Activated CD8-positive, alpha-beta memory T cell treated with anti-CD3 and anti-CD28 coated beads, Interleukin-2, amount 10 ng/mL, durations not matched to agents 7 days and 5 days (primary cell): ENCODE measurements around the gene KMT2B. TPM values are rescaled to one million over a fixed set of nuclear protein-coding genes. Genes with fewer than 3 reads are reported as not detected.

Source experiments
- ATAC-seq: fragments of 150-1000 bp; cut with Tn5 transposase; one replicate; pipeline ENCODE4 v1.10.0; 2021; ENCODE audit warnings: moderate library complexity
- CTCF ChIA-PET: fragments of 350-600 bp; sonication (Branson Sonifier 250); formaldehyde crosslinking; loops from one replicate; lab custom pipeline; 2021; ENCODE audit warnings: antibody characterized with exemption; lab: Charles Lee
- DNase-seq: peaks from one replicate; pipeline ENCODE4 v3.0.0-alpha.2; 2020
- H3K27ac Mint-ChIP-seq: one replicate; pipeline ENCODE4 v1.8.0; 2021; ENCODE audit warnings: mild to moderate bottlenecking, mixed read lengths
- H3K27me3 Mint-ChIP-seq: one replicate; pipeline ENCODE4 v1.8.0; 2021; ENCODE audit warnings: mixed read lengths
- H3K36me3 Mint-ChIP-seq: one replicate; pipeline ENCODE4 v1.8.0; 2021; ENCODE audit warnings: mild to moderate bottlenecking, mixed read lengths
- H3K4me1 Mint-ChIP-seq: one replicate; pipeline ENCODE4 v1.8.0; 2021; ENCODE audit warnings: mixed read lengths
- H3K4me3 Mint-ChIP-seq: one replicate; pipeline ENCODE4 v1.8.0; 2021; ENCODE audit warnings: mild to moderate bottlenecking, moderate library complexity, mixed read lengths
- H3K9me3 Mint-ChIP-seq: one replicate; pipeline ENCODE4 v1.8.0; 2022; ENCODE audit warnings: low read depth, mixed read lengths
- total RNA-seq, 2 experiments: library from RNA; stranded (reverse); gene quantifications; one replicate each; pipeline ENCODE4 v1.2.3, GENCODE V29; 2021

KMT2B gene
- total RNA-seq, 2 experiments from 2014 or later = 70.2 to 79.8 TPM

DNA sequence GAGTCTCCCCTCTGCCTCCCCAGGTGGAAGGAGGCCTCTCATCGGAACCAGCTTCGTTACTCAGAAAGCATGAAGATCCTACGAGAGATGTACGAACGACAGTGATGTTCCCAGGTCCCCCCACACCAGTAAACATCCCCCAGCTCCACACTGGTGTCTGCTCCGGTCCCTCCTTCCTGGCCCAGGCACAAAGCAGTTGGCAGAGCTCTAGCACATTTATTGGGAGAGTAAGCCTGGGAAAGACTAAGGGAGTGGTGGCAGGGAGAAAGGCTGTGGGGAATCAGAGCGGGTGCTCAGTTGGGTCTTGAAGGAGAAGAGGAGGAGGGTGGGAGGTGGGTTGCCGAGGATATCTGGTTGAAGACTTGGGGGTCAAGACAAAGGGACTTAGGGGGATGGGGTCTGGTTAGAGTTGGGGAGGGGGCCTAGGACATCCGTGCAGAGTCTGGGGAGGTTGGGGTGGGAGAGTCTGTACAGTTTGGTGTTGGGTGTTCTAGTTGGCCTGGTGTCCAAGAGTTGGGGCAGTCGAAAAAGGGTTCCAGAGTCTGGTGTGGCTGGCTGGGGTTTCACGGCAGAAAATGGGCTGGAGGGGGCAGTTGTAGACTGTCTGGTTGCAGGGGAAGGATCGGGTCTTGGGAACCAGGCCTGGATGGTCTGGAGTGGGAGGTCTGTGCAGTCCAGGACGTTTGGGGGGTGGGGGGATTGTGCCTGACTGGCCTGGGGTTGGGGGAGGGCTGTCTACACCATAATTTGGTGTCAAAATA is 36.7 kb downstream of the KMT2B start:
- H3K27ac Mint-ChIP-seq = no peak overlapping the region
- H3K4me1 Mint-ChIP-seq = peaks cover 33% of the 10 kb centered on the region
- no peak overlapping the region for H3K4me3 Mint-ChIP-seq
- DNase-seq (peak; percentile 37), ATAC-seq (no peak)
- no peaks in the 10 kb centered on the region for H3K27me3 Mint-ChIP-seq
- peaks cover 10% of the 10 kb centered on the region for H3K36me3 Mint-ChIP-seq
- no peaks in the 10 kb centered on the region for H3K9me3 Mint-ChIP-seq
- CTCF ChIA-PET = interaction anchor here (0.5 kb wide), 1 partner anchor 62 kb away, joined by 3 read pairs; no protein-coding TSS in a partner anchor

DNA sequence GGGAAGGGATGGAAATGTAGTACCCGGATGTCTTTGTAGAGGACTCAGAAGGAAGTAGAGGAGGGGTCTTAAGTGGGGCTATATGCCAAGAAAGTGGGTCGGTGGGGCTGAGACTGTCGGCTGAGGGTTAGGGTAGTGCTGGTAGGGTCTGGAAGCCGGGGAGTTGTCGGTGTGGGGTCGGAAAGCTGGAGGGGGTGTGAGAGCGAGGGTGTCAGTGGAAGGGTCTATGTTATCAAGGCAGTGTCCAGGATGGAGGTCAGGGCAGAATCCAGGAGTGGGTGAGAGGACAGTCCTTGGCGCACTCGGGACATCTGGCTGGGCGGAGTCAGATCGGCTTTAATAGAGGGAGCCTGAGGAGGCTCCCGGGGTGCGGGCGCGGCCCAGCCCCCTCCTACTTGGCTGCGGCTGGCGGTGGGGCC is 37.3 kb downstream of the KMT2B start:
- no peaks in the 10 kb centered on the region for H3K27me3 Mint-ChIP-seq
- H3K27ac Mint-ChIP-seq = no peak overlapping the region
- no peaks in the 10 kb centered on the region for H3K9me3 Mint-ChIP-seq
- DNase-seq (no peak), ATAC-seq (no peak)
- H3K4me1 Mint-ChIP-seq = peaks cover 31% of the 10 kb centered on the region
- H3K36me3 Mint-ChIP-seq = peaks cover 15% of the 10 kb centered on the region
- H3K4me3 Mint-ChIP-seq = no peak overlapping the region
- CTCF ChIA-PET = no interaction called here

DNA sequence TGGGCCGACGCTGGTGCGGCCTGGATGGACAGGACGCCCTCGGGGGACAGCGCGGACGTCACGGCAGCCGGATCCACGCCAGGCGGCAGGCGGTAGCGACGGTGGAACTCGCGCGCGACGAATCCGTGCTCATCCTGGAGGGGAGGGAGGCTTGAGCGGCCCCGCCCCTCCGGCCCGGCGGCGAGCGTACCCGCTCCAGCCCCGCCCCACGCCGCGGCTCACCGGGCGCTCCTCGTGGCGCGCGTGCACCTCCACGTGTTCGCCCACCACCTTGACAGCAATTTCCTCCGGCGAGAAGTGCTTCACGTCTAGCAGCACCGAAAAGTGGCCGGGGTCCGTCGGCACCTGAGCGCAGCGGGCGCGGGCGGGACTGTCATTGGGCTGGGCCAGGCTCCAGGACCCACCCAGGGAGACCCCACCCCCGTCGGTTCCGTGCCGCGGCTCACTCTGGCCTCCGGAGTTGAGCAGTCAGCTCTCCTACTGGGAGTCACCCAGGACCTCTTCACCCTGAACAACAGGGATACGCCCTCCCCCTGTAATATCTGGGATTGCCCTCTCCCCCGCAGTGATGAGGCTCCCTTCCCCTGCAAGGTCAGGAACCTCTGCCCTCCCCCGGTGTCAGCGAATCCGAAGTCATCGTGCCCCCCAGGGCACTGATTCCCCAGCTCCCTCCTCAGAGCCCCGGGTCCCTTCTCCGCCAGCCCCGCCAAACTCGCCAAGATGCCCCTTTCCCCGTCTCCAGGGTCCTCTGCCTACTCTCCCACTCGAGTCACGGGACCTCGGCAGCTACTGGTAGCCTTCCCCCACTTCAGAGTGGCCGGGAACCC is 38.0 kb downstream of the KMT2B start:
- H3K4me1 Mint-ChIP-seq = peaks cover 29% of the 10 kb centered on the region
- CTCF ChIA-PET = interaction anchor here (1.3 kb wide), 1 partner anchor 37 kb away, joined by 3 read pairs; no protein-coding TSS in a partner anchor
- no peak for ATAC-seq
- DNase-seq = peak; percentile 64
- peaks cover 21% of the 10 kb centered on the region for H3K36me3 Mint-ChIP-seq
- no peaks in the 10 kb centered on the region for H3K9me3 Mint-ChIP-seq
- peak overlapping the region; percentile 17 for H3K4me3 Mint-ChIP-seq
- no peaks in the 10 kb centered on the region for H3K27me3 Mint-ChIP-seq
- H3K27ac Mint-ChIP-seq = no peak overlapping the region

DNA sequence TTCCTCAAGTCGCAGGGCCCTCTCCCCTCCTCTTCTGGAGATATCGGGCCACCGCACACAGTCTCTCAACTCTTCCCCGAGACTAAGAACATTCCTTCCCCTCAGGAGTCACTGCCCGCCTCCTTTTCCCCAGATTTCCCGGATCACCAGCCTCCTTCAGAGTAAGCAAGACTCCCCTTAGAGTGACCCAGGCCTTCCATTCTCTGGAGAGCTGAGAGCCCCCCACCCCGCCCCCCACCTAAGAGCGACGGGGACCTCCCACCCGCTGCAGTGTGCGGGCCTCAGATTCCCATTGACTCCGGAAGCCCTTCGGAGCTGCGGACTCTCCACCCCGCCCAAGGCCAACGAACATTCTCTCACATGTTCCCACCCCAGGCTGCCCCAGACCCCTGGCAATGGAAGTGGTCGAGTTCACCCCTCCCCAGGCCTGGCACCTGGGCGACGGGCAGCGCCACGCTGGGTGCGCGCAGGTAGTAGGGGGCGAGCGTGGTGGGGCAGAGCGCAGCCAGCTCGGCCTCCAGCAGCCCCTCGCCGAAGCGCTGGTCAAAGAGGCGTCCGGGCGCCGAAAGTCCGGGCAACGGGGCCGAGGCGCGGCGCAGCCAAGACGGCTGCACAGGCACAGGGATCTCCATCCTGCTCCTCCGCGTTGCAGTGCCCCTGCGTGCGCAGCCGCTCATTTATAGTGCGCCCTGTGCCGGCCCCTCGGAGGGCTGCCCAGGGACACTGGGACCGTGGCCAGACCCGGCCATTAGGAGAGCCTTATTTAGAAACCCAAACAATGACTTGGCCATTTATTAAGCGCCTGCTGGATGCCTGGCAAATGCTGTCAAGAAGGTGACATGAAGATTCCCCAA is 38.8 kb downstream of the KMT2B start, which contains the start of gene HSPB6:
Gene HSPB6, minus strand, starts transcription at position 653 of the 854 bp plus-strand sequence. Its CDS starts 21 bp downstream, at position 632.
- DNase-seq (peak; percentile 40), ATAC-seq (no peak)
- Mint-ChIP-seq H3K4me1 (peaks cover 29% of the 10 kb centered on the region), H3K27ac (peak within 1 kb of the TSS; percentile 94), H3K27me3 (no peaks in the 10 kb centered on the region), H3K36me3 (peaks cover 24% of the 10 kb centered on the region), H3K4me3 (peak within 1 kb of the TSS; percentile 89), H3K9me3 (no peaks in the 10 kb centered on the region)
- CTCF ChIA-PET = interaction anchor here (0.9 to 1.3 kb wide), 3 partner anchors 9 to 38 kb away, joined by 3 to 5 read pairs (median 3); partner anchors contain the start of gene LIN37

DNA sequence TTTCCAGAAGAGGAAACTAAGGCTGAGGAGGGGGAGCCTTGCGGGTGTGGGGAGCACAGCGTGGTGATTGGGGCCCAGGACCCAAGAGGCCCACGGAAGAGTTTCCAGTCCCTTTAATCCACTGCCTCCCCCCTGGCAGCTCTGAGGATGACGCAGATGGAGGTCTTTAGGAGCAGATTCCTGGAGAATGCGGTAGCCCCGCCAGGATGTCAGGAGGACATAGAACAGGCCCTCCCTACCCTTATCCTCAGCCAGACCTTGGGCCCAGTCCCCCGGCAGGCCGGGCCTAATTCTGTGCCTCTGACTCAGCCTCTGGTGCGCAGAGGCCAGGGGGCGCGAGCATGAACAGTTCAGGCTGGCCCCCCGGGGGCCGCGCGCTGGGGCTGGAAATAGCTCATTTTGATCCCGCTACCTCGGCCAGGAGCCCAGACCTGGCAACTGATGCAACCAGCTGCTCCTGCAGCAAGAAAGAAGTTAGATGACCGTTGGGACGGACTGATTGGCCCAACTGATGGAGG is 39.5 kb downstream of the KMT2B start:
- H3K27me3 Mint-ChIP-seq = no peaks in the 10 kb centered on the region
- ATAC-seq (peak; percentile 5), DNase-seq (peak; percentile 60)
- CTCF ChIA-PET = interaction anchor here (0.9 to 1.0 kb wide), 2 partner anchors 10 to 17 kb away, joined by 3 to 5 read pairs; partner anchors contain the start of gene LIN37
- peak overlapping the region; percentile 94 for H3K27ac Mint-ChIP-seq
- peaks cover 29% of the 10 kb centered on the region for H3K4me1 Mint-ChIP-seq
- peaks cover 29% of the 10 kb centered on the region for H3K36me3 Mint-ChIP-seq
- H3K4me3 Mint-ChIP-seq = peak overlapping the region; percentile 89
- H3K9me3 Mint-ChIP-seq = no peaks in the 10 kb centered on the region

DNA sequence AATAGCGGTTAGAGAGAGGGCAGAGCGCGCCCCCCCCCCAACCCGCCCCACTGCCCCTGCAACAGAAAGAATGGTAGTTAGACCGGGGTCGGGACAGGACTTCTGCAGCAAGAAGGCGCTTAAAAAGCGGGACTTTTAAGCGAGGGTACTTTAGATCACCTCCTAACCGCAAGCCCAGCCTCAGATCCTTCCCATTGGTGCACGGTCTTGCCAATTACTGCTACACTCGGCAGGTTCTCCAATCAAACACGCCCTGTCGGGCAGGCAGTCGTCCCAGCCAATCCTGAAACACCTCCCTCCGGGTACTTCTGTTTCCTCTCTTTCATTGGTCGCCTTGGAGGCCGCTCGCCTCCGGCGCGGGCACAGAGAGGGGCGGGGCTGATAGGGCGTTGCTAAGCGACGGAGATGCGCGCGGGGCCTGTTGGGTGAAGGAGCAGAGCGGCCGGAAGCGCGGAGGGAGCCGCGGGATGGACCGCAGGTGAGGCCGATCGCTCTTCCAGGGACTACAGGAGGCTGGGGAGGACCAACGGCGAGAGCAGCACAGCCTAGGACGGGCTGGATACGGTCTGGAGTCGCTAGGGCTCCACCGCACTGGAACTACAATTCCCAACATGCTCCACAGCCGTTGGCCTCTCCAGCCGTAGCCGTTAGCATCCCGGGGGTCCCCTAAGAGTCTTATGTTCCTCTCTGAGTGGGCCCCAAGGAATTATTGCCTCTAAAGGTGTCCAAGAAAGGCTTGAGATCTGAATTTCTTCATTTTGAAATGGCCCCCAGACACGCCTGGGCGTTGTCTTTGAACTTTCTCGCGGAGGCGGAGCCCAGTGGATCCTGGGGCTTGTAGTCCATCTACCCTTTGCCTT is 40.2 kb downstream of the KMT2B start, which contains the start of gene PROSER3:
Gene PROSER3, plus strand, starts transcription at position 428 of the 860 bp plus-strand sequence. Its CDS starts 40 bp downstream, at position 468.
- ATAC-seq (peak; percentile 98), DNase-seq (peak; percentile 100)
- Mint-ChIP-seq H3K9me3 (no peaks in the 10 kb centered on the region), H3K27me3 (no peaks in the 10 kb centered on the region), H3K4me3 (peak within 1 kb of the TSS; percentile 89), H3K36me3 (peaks cover 29% of the 10 kb centered on the region), H3K27ac (peak within 1 kb of the TSS; percentile 94), H3K4me1 (peaks cover 29% of the 10 kb centered on the region)
- CTCF ChIA-PET = interaction anchor here (0.9 to 1.0 kb wide), 2 partner anchors 10 to 18 kb away, joined by 3 to 5 read pairs; partner anchors contain the start of gene LIN37

DNA sequence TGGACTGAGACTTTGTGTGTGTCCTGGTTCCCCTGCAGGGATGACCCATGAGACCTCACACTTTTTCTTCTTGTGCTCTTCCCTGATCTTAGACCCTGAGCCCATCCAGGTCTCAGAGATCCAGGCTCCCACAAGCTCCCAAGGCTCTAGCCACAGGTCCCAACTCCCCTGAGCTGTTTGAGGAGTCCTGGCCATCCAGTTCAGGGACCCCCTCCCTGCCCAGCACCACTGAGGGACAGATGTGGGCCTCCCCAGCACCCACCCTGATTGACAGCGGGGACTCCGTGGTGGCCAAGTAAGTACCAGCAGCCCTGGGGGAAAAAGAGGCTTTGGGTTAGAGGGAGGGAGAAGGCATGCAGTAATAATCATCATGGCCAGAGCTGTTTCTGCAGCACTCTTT is 41.9 kb downstream of the KMT2B start:
- ATAC-seq (no peak), DNase-seq (no peak)
- peaks cover 29% of the 10 kb centered on the region for H3K4me1 Mint-ChIP-seq
- CTCF ChIA-PET = interaction anchor here (1.3 to 1.4 kb wide), 2 partner anchors 19 to 60 kb away, joined by 3 to 4 read pairs; no protein-coding TSS in a partner anchor
- H3K4me3 Mint-ChIP-seq = peak overlapping the region; percentile 89
- peak overlapping the region; percentile 36 for H3K27ac Mint-ChIP-seq
- H3K27me3 Mint-ChIP-seq = no peaks in the 10 kb centered on the region
- no peaks in the 10 kb centered on the region for H3K9me3 Mint-ChIP-seq
- peaks cover 31% of the 10 kb centered on the region for H3K36me3 Mint-ChIP-seq

DNA sequence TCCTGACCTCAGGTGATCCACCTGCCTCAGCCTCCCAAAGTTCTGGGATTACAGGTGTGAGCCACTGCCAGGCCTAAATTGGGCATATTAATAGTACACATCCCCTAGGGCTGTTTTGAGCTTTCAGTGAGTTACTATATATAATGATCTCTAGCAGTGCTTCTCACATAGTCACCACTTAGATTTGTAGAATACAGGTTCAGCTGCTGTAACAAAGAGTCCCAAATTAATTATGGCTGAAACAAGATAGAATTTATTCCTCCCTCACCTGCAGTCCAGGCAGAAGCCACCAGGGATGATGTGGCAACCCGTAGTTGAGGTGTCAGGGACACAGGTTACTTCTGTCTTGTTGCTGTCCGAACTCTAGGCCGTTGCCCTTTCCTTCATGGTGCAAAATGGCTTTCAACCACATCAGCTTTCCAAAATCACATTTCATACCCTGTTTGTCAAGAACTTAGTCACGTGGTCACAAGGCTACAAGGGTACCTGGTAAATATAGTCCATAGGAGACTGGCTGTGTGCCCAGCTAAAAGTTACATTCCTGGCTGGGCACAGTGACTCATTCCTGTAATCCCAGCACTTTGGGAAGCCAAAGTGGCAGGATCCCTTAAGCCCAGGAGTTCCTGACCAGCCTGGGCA is 43.0 kb downstream of the KMT2B start:
- Mint-ChIP-seq H3K4me3 (no peak overlapping the region), H3K27ac (no peak overlapping the region), H3K4me1 (peaks cover 28% of the 10 kb centered on the region), H3K36me3 (peaks cover 34% of the 10 kb centered on the region), H3K9me3 (no peaks in the 10 kb centered on the region), H3K27me3 (no peaks in the 10 kb centered on the region)
- CTCF ChIA-PET = interaction anchor here (0.7 to 1.4 kb wide), 4 partner anchors 16 to 68 kb away, joined by 3 to 5 read pairs (median 4); partner anchors contain the start of genes PSENEN and U2AF1L4
- ATAC-seq (no peak), DNase-seq (no peak)

DNA sequence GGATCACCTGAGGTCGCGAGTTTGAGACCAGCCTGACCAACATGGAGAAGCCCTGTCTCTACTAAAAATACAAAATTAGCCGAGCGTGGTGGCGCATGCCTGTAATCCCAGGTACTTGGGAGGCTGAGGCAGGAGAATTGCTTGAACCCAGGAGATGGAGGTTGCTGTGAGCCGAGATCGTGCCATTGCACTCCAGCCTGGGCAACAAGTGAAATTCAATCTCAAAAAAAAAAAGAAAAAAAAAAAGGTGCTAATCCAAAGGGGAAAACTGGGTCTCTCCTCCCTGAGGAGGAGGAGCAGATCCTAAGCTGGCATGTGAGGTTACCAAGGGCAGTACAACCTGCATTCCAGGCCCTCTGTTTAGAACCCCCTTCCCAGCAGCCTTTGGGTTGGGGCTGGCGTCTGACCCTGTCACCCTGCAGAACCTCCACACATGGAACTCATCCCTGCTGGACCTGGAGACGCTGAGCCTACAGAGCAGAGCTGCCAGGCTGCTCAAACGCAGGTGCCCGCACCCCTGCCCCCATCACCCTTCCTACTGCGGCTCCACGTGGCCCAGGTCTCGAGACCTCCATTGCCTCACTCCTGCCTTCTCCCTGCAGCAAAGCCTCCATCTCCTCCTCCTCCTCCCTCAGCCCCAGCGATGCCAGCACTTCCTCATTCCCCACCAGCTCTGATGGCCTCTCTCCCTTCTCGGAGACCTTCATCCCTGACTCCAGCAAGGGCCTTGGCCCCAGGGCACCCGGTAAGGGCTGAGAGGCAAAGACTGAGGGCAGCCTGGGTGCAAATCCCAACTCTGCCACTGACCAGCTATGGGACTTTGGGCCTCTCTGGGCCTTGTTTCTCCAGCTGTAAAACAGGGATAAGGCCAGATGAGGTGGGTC is 46.9 kb downstream of the KMT2B start:
- DNase-seq (no peak), ATAC-seq (no peak)
- H3K4me1 Mint-ChIP-seq = peaks cover 3% of the 10 kb centered on the region
- H3K4me3 Mint-ChIP-seq = no peak overlapping the region
- no peaks in the 10 kb centered on the region for H3K9me3 Mint-ChIP-seq
- H3K36me3 Mint-ChIP-seq = peaks cover 28% of the 10 kb centered on the region
- no peaks in the 10 kb centered on the region for H3K27me3 Mint-ChIP-seq
- CTCF ChIA-PET = no interaction called here
- H3K27ac Mint-ChIP-seq = peak overlapping the region; percentile 40

DNA sequence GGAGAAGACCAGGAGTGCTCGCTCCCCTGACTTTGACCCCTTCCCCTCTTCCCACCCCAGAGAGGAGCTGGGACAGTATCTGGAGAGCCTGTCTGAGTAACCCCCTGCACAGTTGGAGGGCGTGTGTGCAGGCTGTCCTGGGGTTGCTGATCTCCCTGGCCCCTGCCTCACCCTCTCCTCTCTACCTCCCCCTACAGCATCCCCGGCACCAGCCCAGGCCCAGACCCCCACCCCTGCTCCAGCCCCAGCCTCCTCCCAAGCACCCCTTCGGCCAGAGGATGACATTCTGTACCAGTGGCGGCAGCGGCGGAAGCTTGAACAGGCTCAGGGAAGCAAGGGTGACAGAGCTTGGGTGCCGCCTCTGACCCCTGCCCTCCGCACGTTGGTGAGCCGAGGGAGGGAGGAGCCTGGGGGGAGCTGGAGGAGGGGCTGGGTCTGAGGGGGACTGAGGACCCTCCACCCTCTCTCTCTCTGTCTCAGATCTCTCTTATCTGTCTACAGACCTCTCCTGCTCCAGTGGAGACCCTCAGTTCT is 48.8 kb downstream of the KMT2B start:
- CTCF ChIA-PET = no interaction called here
- H3K9me3 Mint-ChIP-seq = no peaks in the 10 kb centered on the region

More for the DNA sequence above, 48.8 kb downstream of the KMT2B start:
- Mint-ChIP-seq H3K36me3 (peaks cover 19% of the 10 kb centered on the region), H3K27ac (no peak overlapping the region), H3K4me3 (no peak overlapping the region), H3K4me1 (no peaks in the 10 kb centered on the region), H3K27me3 (no peaks in the 10 kb centered on the region)
- DNase-seq (no peak), ATAC-seq (no peak)
